Endothelial cell of umbilical vein (primary cell): Measurements from ENCODE around the gene KCP. TPM values are rescaled to one million over a fixed set of nuclear protein-coding genes. Genes with fewer than 3 reads are reported as not detected.

Experiments used
- BruUV-seq: library from RNA; stranded (reverse); fragments of 400-500 nt; replicated peaks from 2 replicates; lab custom pipeline; 2021; lab: Mats Ljungman, UMichigan
- CTCF ChIA-PET: fragments of 300-600, 350-600 bp; sonication (Branson Sonifier 250); formaldehyde crosslinking; loops from one replicate; lab custom pipeline; 2021; ENCODE audit warnings: antibody characterized with exemption, inconsistent platforms; lab: Charles Lee
- POLR2A ChIA-PET: fragments of 300-600, 350-600 bp; sonication (Branson Sonifier 250); formaldehyde crosslinking; loops from one replicate; lab custom pipeline; 2021; ENCODE audit warnings: antibody characterized with exemption, inconsistent platforms; lab: Charles Lee
- DNase-seq: peaks from one replicate; pipeline ENCODE4 v3.0.0-alpha.2; 2011; ENCODE audit warnings: low read depth, low spot score
- FAIRE-seq: peaks from 2 replicates; lab custom pipeline; 2011; peaks lifted over from hg19 to GRCh38; lab: Jason Lieb, UNC
- H2AFZ ChIP-seq: 2 replicates; pipeline ENCODE4 v1.6.0; 2012; ENCODE audit warnings: low read depth, low read length, control low read depth, inconsistent platforms
- H3K27ac ChIP-seq: 2 replicates; pipeline ENCODE4 v1.5.1; 2011; ENCODE audit warnings: low read depth, mild to moderate bottlenecking, control low read depth, low read length, moderate library complexity; ENCODE audit not compliant: insufficient read depth
- H3K27me3 ChIP-seq, 2 experiments: 2 replicates each; pipeline versions ENCODE4 v1.6.0 to v1.6.1; 2011; ENCODE audit warnings: low read length in 2 of 2, mixed read lengths in 1 of 2; ENCODE audit not compliant: control insufficient read depth in 2 of 2, insufficient read depth in 2 of 2
- H3K36me3 ChIP-seq, 2 experiments: 2 replicates in 1 of 2; 3 replicates in 1 of 2; pipeline ENCODE4 v1.5.1; 2011; ENCODE audit warnings: low read length in 2 of 2, mild to moderate bottlenecking in 1 of 2, moderate library complexity in 1 of 2; ENCODE audit not compliant: control insufficient read depth in 2 of 2, insufficient read depth in 2 of 2; ENCODE audit errors: extremely low read depth in 1 of 2
- H3K4me1 ChIP-seq: 3 replicates; pipeline ENCODE4 v1.5.1; 2011; ENCODE audit warnings: mild to moderate bottlenecking, low read length; ENCODE audit not compliant: control insufficient read depth, insufficient read depth; ENCODE audit errors: extremely low read depth
- H3K4me2 ChIP-seq: 2 replicates; pipeline ENCODE4 v1.6.1; 2011; ENCODE audit warnings: low read length, control low read depth, mixed read lengths; ENCODE audit not compliant: insufficient read depth
- H3K4me3 ChIP-seq, 3 experiments: fragments of 200-600 bp in 1 of 3; sonication (generic), shearing (Covaris generic) in 1 of 3; replicated peaks in 1 of 3; 2 replicates each; pipeline ENCODE4 v1.5.1; 2011 to 2016; ENCODE audit warnings: control low read depth in 3 of 3, low read length in 3 of 3, mild to moderate bottlenecking in 2 of 3, inconsistent platforms in 1 of 3, low read depth in 1 of 3, moderate library complexity in 1 of 3; ENCODE audit not compliant: insufficient read depth in 1 of 3
- H3K79me2 ChIP-seq: 2 replicates; pipeline ENCODE4 v1.6.0; 2012; ENCODE audit warnings: low read length, inconsistent platforms; ENCODE audit not compliant: control insufficient read depth, insufficient read depth
- H3K9ac ChIP-seq: replicated peaks from 2 replicates; pipeline ENCODE3; 2011; ENCODE audit warnings: low read length, control low read depth; ENCODE audit not compliant: insufficient read depth; ENCODE audit errors: extremely low read depth
- H3K9me1 ChIP-seq: replicated peaks from 3 replicates; pipeline ENCODE4 v1.6.0; 2011; ENCODE audit warnings: mild to moderate bottlenecking, low read length; ENCODE audit not compliant: control insufficient read depth, insufficient read depth; ENCODE audit errors: extremely low read depth
- H3K9me3 ChIP-seq: replicated peaks from 2 replicates; pipeline ENCODE4 v1.5.1; 2012; ENCODE audit warnings: low read length, inconsistent platforms; ENCODE audit not compliant: control insufficient read depth, insufficient read depth
- H4K20me1 ChIP-seq: replicated peaks from 2 replicates; pipeline ENCODE3; 2011; ENCODE audit warnings: mild to moderate bottlenecking, low read length; ENCODE audit not compliant: control insufficient read depth, insufficient read depth; ENCODE audit errors: extremely low read depth
- CTCF ChIP-seq, 2 donors: IDR thresholded peaks; 1 replicate in 1 of 2; 2 replicates in 1 of 2; pipeline ENCODE4 v1.5.1; 2011; ENCODE audit warnings: low read length in 2 of 2, mild to moderate bottlenecking in 2 of 2, moderate library complexity in 2 of 2, control low read depth in 1 of 2, inconsistent platforms in 1 of 2, low read depth in 1 of 2; ENCODE audit not compliant: insufficient read depth in 1 of 2; ENCODE audit errors: extremely low read depth in 1 of 2
- FOS ChIP-seq: IDR thresholded peaks from 2 replicates; pipeline ENCODE4 v1.6.1; 2011; ENCODE audit warnings: mild to moderate bottlenecking, low read length, moderate library complexity, borderline replicate concordance; ENCODE audit not compliant: insufficient read depth
- GATA2 ChIP-seq: IDR thresholded peaks from 2 replicates; pipeline ENCODE4 v1.7.0; 2011; ENCODE audit warnings: low read depth, mild to moderate bottlenecking, moderate library complexity, mixed read lengths, low read length; ENCODE audit not compliant: insufficient read length, insufficient read depth
- JUN ChIP-seq: IDR thresholded peaks from 2 replicates; pipeline ENCODE4 v1.6.1; 2011; ENCODE audit warnings: borderline replicate concordance, low read depth; ENCODE audit not compliant: insufficient read length, insufficient read depth
- MAX ChIP-seq: IDR thresholded peaks from 2 replicates; pipeline ENCODE4 v1.6.1; 2011; ENCODE audit not compliant: insufficient read depth, insufficient read length
- POLR2A ChIP-seq: IDR thresholded peaks from 2 replicates; pipeline ENCODE4 v1.6.1; 2012; ENCODE audit warnings: low read depth, mild to moderate bottlenecking, control low read depth, low read length
- POLR2AphosphoS5 ChIP-seq: IDR thresholded peaks from 2 replicates; pipeline ENCODE4 v1.6.1; 2012; ENCODE audit warnings: low read depth, mild to moderate bottlenecking, control low read depth, low read length, moderate library complexity; ENCODE audit not compliant: insufficient read depth
- dilution Hi-C: fragments of 300-500 bp; cut with MboI; formaldehyde crosslinking; loops from one replicate; pipeline ENCODE4 v1.15.0; 2019; ENCODE audit warnings: low sequenced_read_pairs; ENCODE audit not compliant: extremely low pct_ligation_motif_present
- intact Hi-C: fragments of 100-400 bp; cut with micrococcal nuclease; formaldehyde crosslinking; loops from one replicate; pipeline ENCODE4 v1.10.0; 2022
- polyA plus RNA-seq, 4 experiments: library from polyadenylated mRNA; depleted of rRNA in 3 of 4; stranded (reverse) in 3 of 4; unstranded in 1 of 4; fragments of >200 nt; gene quantifications; 2 replicates each; pipeline versions ENCODE4 v1.2.1 to v1.2.3, GENCODE V29; 2011 to 2012; ENCODE audit warnings: missing spikeins in 1 of 4
- total RNA-seq: library from RNA; stranded (reverse); gene quantifications from 2 replicates; pipeline ENCODE4 v1.2.3, GENCODE V29; 2021

The KCP gene
- total and polyA plus RNA-seq, 2 donors (not counting 3 experiments of a cell fraction or from before 2014, with no cell fraction given) = not detected

- dilution Hi-C loops = no loop called here
Observed at GRCh38 chr7:128826916-128827247, 83.6 kb downstream of the KCP start.

More at GRCh38 chr7:128826916-128827247, 83.6 kb downstream of the KCP start:
- Histone ChIP-seq H3K9me3 (no peaks in the 10 kb centered on the region), H3K9ac (no peak overlapping the region), H3K4me1 (peaks cover 24% of the 10 kb centered on the region), H3K4me3 (no peak overlapping the region), H3K4me2 (no peak overlapping the region), H3K9me1 (no peaks in the 10 kb centered on the region), H3K79me2 (peaks cover 15% of the 10 kb centered on the region), H3K36me3 (no peaks in the 10 kb centered on the region), H2AFZ (no peak overlapping the region), H4K20me1 (no peaks in the 10 kb centered on the region), H3K27me3 (peaks cover 1 to 4% of the 10 kb centered on the region in 2 experiments), H3K27ac (no peak overlapping the region)
- intact Hi-C loops = loop anchor here (5.0 kb wide), 1 partner anchor 1315 kb away; no protein-coding TSS in a partner anchor
- DNase-seq (no peak), FAIRE-seq (peak; percentile 8)
- ChIA-PET CTCF (interaction anchor here (3.0 kb wide), 1 partner anchor 15 kb away, joined by 12 read pairs; no protein-coding TSS in a partner anchor), POLR2A (no interaction called here)
- no TSS peak for BruUV-seq
- TF ChIP-seq POLR2A (no peak), GATA2 (no peak), CTCF (IDR thresholded peaks at IDR 0.05; ENCODE audit: extremely low read depth in 1 of 2, insufficient read depth in 1 of 2, low read depth in 1 of 2, low read length in 2 of 2) (no peak), JUN (no peak), MAX (no peak), POLR2AphosphoS5 (no peak), FOS (no peak)

Other genes with a start within 250 kb of the KCP start
- 2.1 and 3.6 TPM in 2 replicates for gene GARIN1A, start 238.4 kb downstream of the KCP start, total RNA-seq
- 0.53 and 0.65 TPM in 2 replicates for gene GARIN1A, start 238.4 kb downstream of the KCP start, polyA plus RNA-seq
- gene CALU, start 171.3 kb downstream of the KCP start, total RNA-seq = 254 and 257 TPM in 2 replicates
- 111 and 135 TPM in 2 replicates for gene CALU, start 171.3 kb downstream of the KCP start, polyA plus RNA-seq
- gene OPN1SW, start 134.9 kb downstream of the KCP start, total RNA-seq = not detected in 2 replicates
- gene OPN1SW, start 134.9 kb downstream of the KCP start, polyA plus RNA-seq = not detected in 2 replicates
- gene CCDC136, start 118.7 kb downstream of the KCP start, total RNA-seq = 3.2 and 3.3 TPM in 2 replicates
- 1.1 and 1.8 TPM in 2 replicates for gene CCDC136, start 118.7 kb downstream of the KCP start, polyA plus RNA-seq
- 81.8 and 81.9 TPM in 2 replicates for gene FLNC, start 80.3 kb downstream of the KCP start, total RNA-seq
- gene FLNC, start 80.3 kb downstream of the KCP start, polyA plus RNA-seq = 19.5 and 20.1 TPM in 2 replicates
- gene ATP6V1F, start 47.9 kb downstream of the KCP start, total RNA-seq = 141 and 156 TPM in 2 replicates
- 360 and 501 TPM in 2 replicates for gene ATP6V1F, start 47.9 kb downstream of the KCP start, polyA plus RNA-seq
- gene IRF5, start 27.2 kb upstream of the KCP start, total RNA-seq = 0.31 and 1.5 TPM in 2 replicates
- 0.36 and 0.46 TPM in 2 replicates for gene IRF5, start 27.2 kb upstream of the KCP start, polyA plus RNA-seq
- 46.9 TPM in 2 replicates for gene TNPO3, start 144.4 kb upstream of the KCP start, total RNA-seq
- 23.3 and 29.0 TPM in 2 replicates for gene TNPO3, start 144.4 kb upstream of the KCP start, polyA plus RNA-seq
- gene TSPAN33, start 234.0 kb upstream of the KCP start, total RNA-seq = 0.16 TPM in 1 of 2 replicates, not detected in the other
- gene TSPAN33, start 234.0 kb upstream of the KCP start, polyA plus RNA-seq = 0.21 and 0.32 TPM in 2 replicates